Osteoblast (primary cell): Measurements from ENCODE around the gene LIPG. TPM values are rescaled to one million over a fixed set of nuclear protein-coding genes. Genes with fewer than 3 reads are reported as not detected.
"Not testable (repeated sequence)": the region's sequence is repeated elsewhere in the genome, so short reads cannot be mapped to it uniquely, and the experiment has no call there.

Experiments
- DNase-seq: peaks from one replicate; pipeline ENCODE4 v3.0.0; 2011; ENCODE audit warnings: low spot score, mixed read lengths; ENCODE audit not compliant: insufficient read length; ENCODE audit errors: missing footprints
- H2AFZ ChIP-seq: 2 replicates; pipeline ENCODE4 v1.6.0; 2011; ENCODE audit warnings: mild to moderate bottlenecking, low read length
- H3K27ac ChIP-seq: 2 replicates; pipeline ENCODE4 v1.5.1; 2011; ENCODE audit warnings: mild to moderate bottlenecking, low read depth, low read length, moderate library complexity
- H3K27me3 ChIP-seq: 2 replicates; pipeline ENCODE4 v1.6.0; 2012; ENCODE audit warnings: mild to moderate bottlenecking, control low read depth, inconsistent platforms, low read length, moderate library complexity; ENCODE audit not compliant: insufficient read depth
- H3K36me3 ChIP-seq: 2 replicates; pipeline ENCODE4 v1.5.1; 2011; ENCODE audit warnings: mild to moderate bottlenecking, low read length, control low read depth, moderate library complexity; ENCODE audit not compliant: insufficient read depth
- H3K4me1 ChIP-seq: 2 replicates; pipeline ENCODE4 v1.5.1; 2011; ENCODE audit warnings: mild to moderate bottlenecking, low read length, control low read depth, moderate library complexity; ENCODE audit not compliant: insufficient read depth
- H3K4me2 ChIP-seq: 2 replicates; pipeline ENCODE4 v1.6.0; 2011; ENCODE audit warnings: mild to moderate bottlenecking, low read length; ENCODE audit not compliant: insufficient read depth
- H3K4me3 ChIP-seq: fragments of 200-600 bp; sonication (generic); 3 replicates; pipeline ENCODE4 v1.5.1; 2012; ENCODE audit warnings: mild to moderate bottlenecking, low read length, inconsistent platforms; ENCODE audit not compliant: insufficient read depth
- H3K79me2 ChIP-seq: 2 replicates; pipeline ENCODE4 v1.6.0; 2012; ENCODE audit warnings: mild to moderate bottlenecking, low read length, control low read depth, inconsistent platforms; ENCODE audit not compliant: insufficient read depth
- H3K9me3 ChIP-seq: 2 replicates; pipeline ENCODE4 v1.5.1; 2011; ENCODE audit warnings: low read depth, low read length, control low read depth
- H4K20me1 ChIP-seq: 2 replicates; pipeline ENCODE4 v1.6.0; 2012; ENCODE audit warnings: mild to moderate bottlenecking, low read length, control low read depth; ENCODE audit not compliant: insufficient read depth
- total RNA-seq: library from RNA; depleted of rRNA; stranded (reverse); fragments of >200 nt; gene quantifications from 2 replicates; pipeline ENCODE4 v1.2.3, GENCODE V29; 2012
- TF ChIP-seq, protein P1 (sequence below): IDR thresholded peaks from 2 replicates; pipeline ENCODE4 v1.5.1; 2011; ENCODE audit warnings: mild to moderate bottlenecking, low read depth, low read length, moderate library complexity; ENCODE audit errors: extremely low read depth

Gene LIPG
- total RNA-seq, 1 donor: 2.2 TPM

DNA sequence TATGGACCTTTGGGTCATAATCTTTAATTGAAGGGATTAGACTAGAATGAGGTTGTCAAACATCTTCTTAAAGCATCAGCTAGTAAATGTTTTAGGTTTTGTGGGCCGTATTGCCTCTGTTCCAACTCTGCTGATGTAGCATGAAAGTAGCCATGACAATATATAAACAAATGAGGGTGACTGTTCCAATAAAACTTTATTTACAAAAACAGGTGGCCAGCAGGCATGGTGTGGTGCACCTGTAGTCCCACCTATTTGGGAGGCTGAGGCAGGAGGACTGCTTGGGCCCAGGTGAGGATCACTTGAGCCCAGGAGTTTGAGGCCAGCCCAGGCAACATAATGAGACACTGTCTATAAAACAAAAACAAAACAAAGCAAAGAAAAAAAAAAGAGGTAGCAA, 18.4 kb downstream of the LIPG start:
- DNase-seq: no peak
- TF ChIP-seq, protein P1, sequence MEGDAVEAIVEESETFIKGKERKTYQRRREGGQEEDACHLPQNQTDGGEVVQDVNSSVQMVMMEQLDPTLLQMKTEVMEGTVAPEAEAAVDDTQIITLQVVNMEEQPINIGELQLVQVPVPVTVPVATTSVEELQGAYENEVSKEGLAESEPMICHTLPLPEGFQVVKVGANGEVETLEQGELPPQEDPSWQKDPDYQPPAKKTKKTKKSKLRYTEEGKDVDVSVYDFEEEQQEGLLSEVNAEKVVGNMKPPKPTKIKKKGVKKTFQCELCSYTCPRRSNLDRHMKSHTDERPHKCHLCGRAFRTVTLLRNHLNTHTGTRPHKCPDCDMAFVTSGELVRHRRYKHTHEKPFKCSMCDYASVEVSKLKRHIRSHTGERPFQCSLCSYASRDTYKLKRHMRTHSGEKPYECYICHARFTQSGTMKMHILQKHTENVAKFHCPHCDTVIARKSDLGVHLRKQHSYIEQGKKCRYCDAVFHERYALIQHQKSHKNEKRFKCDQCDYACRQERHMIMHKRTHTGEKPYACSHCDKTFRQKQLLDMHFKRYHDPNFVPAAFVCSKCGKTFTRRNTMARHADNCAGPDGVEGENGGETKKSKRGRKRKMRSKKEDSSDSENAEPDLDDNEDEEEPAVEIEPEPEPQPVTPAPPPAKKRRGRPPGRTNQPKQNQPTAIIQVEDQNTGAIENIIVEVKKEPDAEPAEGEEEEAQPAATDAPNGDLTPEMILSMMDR: no peak
- H3K9me3 ChIP-seq: no peaks in the 10 kb centered on the region
- no peaks in the 10 kb centered on the region for H3K79me2 ChIP-seq
- no peaks in the 10 kb centered on the region for H4K20me1 ChIP-seq
- H2AFZ ChIP-seq: no peak overlapping the region
- H3K27me3 ChIP-seq: no peaks in the 10 kb centered on the region
- no peak overlapping the region for H3K4me2 ChIP-seq
- H3K4me1 ChIP-seq: peaks cover 7% of the 10 kb centered on the region
- no peak overlapping the region for H3K27ac ChIP-seq
- no peak overlapping the region for H3K4me3 ChIP-seq
- no peaks in the 10 kb centered on the region for H3K36me3 ChIP-seq

DNA sequence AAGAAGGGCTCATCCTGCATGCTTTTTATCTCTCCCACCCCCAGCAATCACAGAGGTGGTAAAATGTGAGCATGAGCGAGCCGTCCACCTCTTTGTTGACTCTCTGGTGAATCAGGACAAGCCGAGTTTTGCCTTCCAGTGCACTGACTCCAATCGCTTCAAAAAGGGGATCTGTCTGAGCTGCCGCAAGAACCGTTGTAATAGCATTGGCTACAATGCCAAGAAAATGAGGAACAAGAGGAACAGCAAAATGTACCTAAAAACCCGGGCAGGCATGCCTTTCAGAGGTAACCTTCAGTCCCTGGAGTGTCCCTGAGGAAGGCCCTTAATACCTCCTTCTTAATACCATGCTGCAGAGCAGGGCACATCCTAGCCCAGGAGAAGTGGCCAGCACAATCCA, 19.5 kb downstream of the LIPG start:
- Histone ChIP-seq H3K4me1 (peaks cover 7% of the 10 kb centered on the region), H4K20me1 (no peaks in the 10 kb centered on the region), H3K36me3 (no peaks in the 10 kb centered on the region), H3K79me2 (no peaks in the 10 kb centered on the region), H2AFZ (no peak overlapping the region), H3K4me3 (no peak overlapping the region), H3K4me2 (no peak overlapping the region), H3K9me3 (no peaks in the 10 kb centered on the region), H3K27ac (no peak overlapping the region), H3K27me3 (no peaks in the 10 kb centered on the region)
- TF ChIP-seq, protein P1: no peak
- DNase-seq: no peak

DNA sequence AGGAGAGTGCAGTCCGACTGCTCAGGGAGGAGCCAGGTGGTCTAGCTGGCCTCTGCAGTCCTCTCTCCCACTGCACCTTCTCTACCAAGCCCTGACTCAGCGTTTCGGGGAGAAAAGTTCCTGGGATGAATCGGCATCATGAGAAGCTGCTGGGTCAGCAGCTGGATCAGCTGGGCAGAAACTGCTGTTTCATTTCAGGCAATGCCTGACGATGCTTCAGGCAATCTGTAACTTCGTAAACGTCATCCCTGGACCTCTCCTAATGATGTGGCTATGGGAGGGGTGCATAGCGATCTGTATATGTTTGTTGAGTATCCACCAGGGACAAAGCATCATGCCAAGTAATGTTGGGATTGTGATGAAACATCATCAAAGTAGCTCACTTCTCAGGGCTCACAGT, 20.7 kb downstream of the LIPG start:
- TF ChIP-seq, protein P1: no peak
- Histone ChIP-seq H2AFZ (no peak overlapping the region), H3K36me3 (no peaks in the 10 kb centered on the region), H3K4me2 (peak overlapping the region; percentile 44), H3K4me3 (no peak overlapping the region), H3K4me1 (peaks cover 7% of the 10 kb centered on the region), H3K79me2 (no peaks in the 10 kb centered on the region), H3K9me3 (no peaks in the 10 kb centered on the region), H3K27me3 (no peaks in the 10 kb centered on the region), H3K27ac (no peak overlapping the region), H4K20me1 (no peaks in the 10 kb centered on the region)
- DNase-seq: no peak

DNA sequence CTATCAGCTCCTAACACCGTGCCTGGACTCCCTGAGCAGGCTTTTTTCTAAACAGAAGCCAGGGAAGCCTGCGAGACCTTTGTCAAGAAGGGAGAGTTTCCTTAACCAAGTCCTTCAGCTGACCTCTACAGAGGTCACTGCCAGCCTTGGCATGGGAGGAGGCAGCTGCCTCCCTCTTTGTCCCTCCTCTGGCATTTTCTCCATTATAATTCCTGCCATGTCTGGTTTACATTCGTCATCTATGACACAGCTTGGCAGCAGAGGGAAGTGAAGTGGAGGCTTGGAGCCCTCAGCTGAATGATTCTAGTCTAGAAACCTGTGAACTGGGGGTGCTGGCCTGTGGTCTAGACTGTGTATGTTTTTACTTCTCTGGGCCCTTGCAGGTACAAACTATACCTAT, 22.5 kb downstream of the LIPG start:
- H3K27ac ChIP-seq: no peak overlapping the region
- H3K4me3 ChIP-seq: no peak overlapping the region
- H3K4me2 ChIP-seq: no peak overlapping the region
- TF ChIP-seq, protein P1: no peak
- H2AFZ ChIP-seq: no peak overlapping the region
- no peaks in the 10 kb centered on the region for H4K20me1 ChIP-seq
- no peaks in the 10 kb centered on the region for H3K9me3 ChIP-seq
- no peaks in the 10 kb centered on the region for H3K79me2 ChIP-seq
- peaks cover 7% of the 10 kb centered on the region for H3K4me1 ChIP-seq
- H3K27me3 ChIP-seq: no peaks in the 10 kb centered on the region
- DNase-seq: no peak
- H3K36me3 ChIP-seq: no peaks in the 10 kb centered on the region

DNA sequence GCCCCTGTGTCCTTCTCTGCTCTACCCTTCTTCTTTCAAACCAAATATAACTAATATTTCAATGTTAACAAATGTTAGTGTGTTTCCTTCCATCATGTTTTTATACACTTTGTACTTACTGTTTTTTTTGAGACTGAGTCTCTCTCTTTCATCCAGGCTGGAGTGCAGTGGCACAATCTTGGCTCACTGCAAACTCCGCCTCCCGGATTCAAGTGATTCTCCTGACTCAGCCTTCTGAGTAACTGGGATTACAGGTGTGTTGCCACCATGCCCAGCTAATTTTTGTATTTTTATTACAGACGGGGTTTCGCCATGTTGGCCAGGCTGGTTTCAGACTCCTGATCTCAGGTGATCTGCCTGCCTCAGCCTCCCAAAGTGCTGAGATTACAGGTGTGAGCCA, 23.1 kb downstream of the LIPG start:
- not testable (repeated sequence) for DNase-seq

More for the DNA sequence above, 23.1 kb downstream of the LIPG start:
- H3K4me3 ChIP-seq, H4K20me1 ChIP-seq, H3K4me1 ChIP-seq, H3K4me2 ChIP-seq, H3K36me3 ChIP-seq, H3K9me3 ChIP-seq, H3K27ac ChIP-seq, H3K27me3 ChIP-seq, H2AFZ ChIP-seq, H3K79me2 ChIP-seq: not testable (repeated sequence)
